Neural progenitor cell (in vitro differentiated cells): ENCODE measurements around the gene KIAA2012. TPM values are rescaled to one million over a fixed set of nuclear protein-coding genes. Genes with fewer than 3 reads are reported as not detected.

ENCODE experiments used
- DNase-seq: peaks from one replicate; pipeline ENCODE4 v3.0.0-alpha.2; 2016; ENCODE audit warnings: low spot score
- H2AFZ ChIP-seq: fragments of 200-600 bp; sonication (generic); replicated peaks from 2 replicates; pipeline ENCODE4 v1.6.1; 2016; ENCODE audit warnings: antibody characterized with exemption
- H3F3A ChIP-seq: fragments of 200-600 bp; sonication (generic); 2 replicates; pipeline ENCODE4 v1.6.1; 2016; ENCODE audit warnings: antibody characterized with exemption, low read depth
- H3K27ac ChIP-seq: fragments of 200-600 bp; sonication (generic); 2 replicates; pipeline ENCODE4 v1.5.1; 2016; ENCODE audit warnings: mild to moderate bottlenecking
- H3K27me3 ChIP-seq: fragments of 200-600 bp; sonication (generic); 2 replicates; pipeline ENCODE4 v1.6.1; 2016; ENCODE audit warnings: mild to moderate bottlenecking, moderate library complexity
- H3K36me3 ChIP-seq: fragments of 200-600 bp; sonication (generic); 2 replicates; pipeline ENCODE4 v1.5.1; 2016
- H3K4me1 ChIP-seq: fragments of 200-600 bp; sonication (generic); 2 replicates; pipeline ENCODE4 v1.6.1; 2016; ENCODE audit warnings: mixed run types
- H3K4me2 ChIP-seq: fragments of 200-600 bp; sonication (generic); 2 replicates; pipeline ENCODE4 v1.6.1; 2016
- H3K4me3 ChIP-seq: fragments of 200-600 bp; sonication (generic); 2 replicates; pipeline ENCODE4 v1.5.1; 2016
- H3K79me2 ChIP-seq: fragments of 200-600 bp; sonication (generic); 2 replicates; pipeline ENCODE4 v1.6.1; 2016; ENCODE audit warnings: low read depth
- H3K9ac ChIP-seq: fragments of 200-600 bp; sonication (generic); 2 replicates; pipeline ENCODE4 v1.6.1; 2016
- H3K9me3 ChIP-seq: fragments of 200-600 bp; sonication (generic); 2 replicates; pipeline ENCODE4 v1.5.1; 2016; ENCODE audit warnings: low read depth
- H4K20me1 ChIP-seq: fragments of 200-600 bp; sonication (generic); 2 replicates; pipeline ENCODE4 v1.6.1; 2016; ENCODE audit warnings: low read depth
- H3K27ac Mint-ChIP-seq: 3 replicates; pipeline ENCODE4 v1.8.0; 2021; ENCODE audit warnings: mixed read lengths
- H3K27me3 Mint-ChIP-seq: 2 replicates; pipeline ENCODE4 v1.8.0; 2022; ENCODE audit warnings: low read depth, mild to moderate bottlenecking, inconsistent platforms, moderate library complexity, mixed read lengths; ENCODE audit not compliant: insufficient read depth
- H3K36me3 Mint-ChIP-seq: 3 replicates; pipeline ENCODE4 v1.8.0; 2021; ENCODE audit warnings: mixed read lengths
- H3K4me1 Mint-ChIP-seq: 3 replicates; pipeline ENCODE4 v1.8.0; 2021; ENCODE audit warnings: mixed read lengths
- H3K4me3 Mint-ChIP-seq: 3 replicates; pipeline ENCODE4 v1.8.0; 2021; ENCODE audit warnings: mild to moderate bottlenecking, moderate library complexity, mixed read lengths
- H3K9me3 Mint-ChIP-seq: 3 replicates; pipeline ENCODE4 v1.8.0; 2020; ENCODE audit warnings: mixed read lengths
- CTCF ChIP-seq: fragments of 200-600 bp; sonication (generic); IDR thresholded peaks from 2 replicates; pipeline ENCODE4 v1.5.1; 2017; ENCODE audit warnings: antibody characterized with exemption, mild to moderate bottlenecking
- EZH2 ChIP-seq: fragments of 200-600 bp; sonication (generic); IDR thresholded peaks from 2 replicates; pipeline ENCODE4 v1.6.1; 2017; ENCODE audit warnings: antibody characterized with exemption, mild to moderate bottlenecking, moderate library complexity
- EZH2phosphoT487 ChIP-seq: fragments of 200-600 bp; sonication (generic); IDR thresholded peaks from 2 replicates; pipeline ENCODE4 v1.6.1; 2017; ENCODE audit warnings: antibody characterized with exemption
- total RNA-seq: library from RNA; depleted of rRNA; stranded (reverse); fragments of >200 nt; gene quantifications from 2 replicates; pipeline ENCODE4 v1.2.3, GENCODE V29; 2015; ENCODE audit warnings: low replicate concordance

KIAA2012 gene
- total RNA-seq, 1 donor from 2014 or later, result not detected

DNA sequence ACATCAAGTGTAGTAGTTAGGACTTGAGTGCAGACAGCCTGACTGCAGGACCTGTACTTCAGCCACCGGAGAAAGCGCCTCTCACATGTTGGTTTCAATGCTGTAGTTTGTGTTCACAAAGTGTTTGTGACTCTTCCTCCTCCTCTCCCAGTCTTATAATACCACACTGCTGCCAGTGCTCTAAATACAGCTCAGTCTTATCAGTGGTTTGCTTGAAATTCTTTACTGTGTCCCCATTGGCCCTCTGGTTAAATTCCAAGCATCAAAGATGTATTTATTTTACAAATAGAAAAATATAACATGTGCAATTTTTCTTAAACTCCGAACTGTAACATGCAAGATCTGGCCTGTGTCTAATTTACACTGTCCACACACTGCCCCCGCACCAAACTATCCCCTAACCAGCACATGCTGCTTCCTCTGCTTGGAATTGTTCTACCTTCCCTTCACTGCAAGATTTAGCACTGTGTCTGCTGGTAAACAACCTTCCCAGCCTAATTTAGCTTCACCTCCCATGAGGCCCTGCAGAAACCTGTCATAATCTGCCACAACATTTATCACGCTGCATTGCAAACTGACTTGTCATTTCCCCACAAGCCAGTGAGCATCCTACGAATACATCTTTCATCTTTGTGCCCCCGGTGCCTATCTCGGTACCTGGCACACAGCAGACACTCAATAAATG, 88.2 kb downstream of the KIAA2012 start:
- peaks cover 10% of the 10 kb centered on the region for H3K4me1 ChIP-seq
- H3K4me1 Mint-ChIP-seq, result peaks cover 38% of the 10 kb centered on the region
- H3K27ac Mint-ChIP-seq, result no peak overlapping the region
- H3K27me3 ChIP-seq, result peaks cover 34% of the 10 kb centered on the region
- peaks cover 25% of the 10 kb centered on the region for H3F3A ChIP-seq
- no peak overlapping the region for H3K4me3 ChIP-seq
- no peak overlapping the region for H3K9ac ChIP-seq
- H3K4me3 Mint-ChIP-seq, result no peak overlapping the region
- H3K27me3 Mint-ChIP-seq, result peaks cover 2% of the 10 kb centered on the region
- H3K9me3 ChIP-seq, result no peaks in the 10 kb centered on the region
- H3K79me2 ChIP-seq, result no peaks in the 10 kb centered on the region
- H2AFZ ChIP-seq, result no peak overlapping the region
- H3K4me2 ChIP-seq, result no peak overlapping the region
- TF ChIP-seq EZH2phosphoT487 (no peak), CTCF (no peak), EZH2 (no peak)
- peaks cover 9% of the 10 kb centered on the region for H4K20me1 ChIP-seq
- H3K27ac ChIP-seq, result no peak overlapping the region
- DNase-seq, result no peak
- no peaks in the 10 kb centered on the region for H3K9me3 Mint-ChIP-seq
- no peaks in the 10 kb centered on the region for H3K36me3 ChIP-seq
- no peaks in the 10 kb centered on the region for H3K36me3 Mint-ChIP-seq

- no peak overlapping the region for H3K4me3 ChIP-seq
- H3K4me3 Mint-ChIP-seq, result peak overlapping the region; percentile 5
- H3K4me1 Mint-ChIP-seq, result peaks cover 46% of the 10 kb centered on the region
- no peaks in the 10 kb centered on the region for H3K79me2 ChIP-seq
- peaks cover 10% of the 10 kb centered on the region for H3K4me1 ChIP-seq
- peaks cover 9% of the 10 kb centered on the region for H4K20me1 ChIP-seq
- H3K9ac ChIP-seq, result no peak overlapping the region
- H3K9me3 ChIP-seq, result no peaks in the 10 kb centered on the region
- H3K27me3 Mint-ChIP-seq, result peaks cover 8% of the 10 kb centered on the region
- no peak overlapping the region for H3K4me2 ChIP-seq
- peaks cover 25% of the 10 kb centered on the region for H3F3A ChIP-seq
- H3K36me3 ChIP-seq, result no peaks in the 10 kb centered on the region
- H3K36me3 Mint-ChIP-seq, result no peaks in the 10 kb centered on the region
- TF ChIP-seq EZH2, result no peak
- peak; percentile 37 for TF ChIP-seq EZH2phosphoT487
- no peak for TF ChIP-seq CTCF
- H3K27me3 ChIP-seq, result peaks cover 35% of the 10 kb centered on the region
- peak; percentile 68 for DNase-seq
- H3K27ac Mint-ChIP-seq, result peak overlapping the region; percentile 6
- no peak overlapping the region for H3K27ac ChIP-seq
- no peak overlapping the region for H2AFZ ChIP-seq
- no peaks in the 10 kb centered on the region for H3K9me3 Mint-ChIP-seq
Observed at GRCh38 chr2:202164411-202164810, 91.4 kb downstream of the KIAA2012 start.

GRCh38 chr2:202165208-202165607, 92.2 kb downstream of the KIAA2012 start:
- Mint-ChIP-seq H3K27me3 (peaks cover 9% of the 10 kb centered on the region), H3K4me1 (peaks cover 54% of the 10 kb centered on the region), H3K4me3 (no peak overlapping the region), H3K9me3 (no peaks in the 10 kb centered on the region), H3K36me3 (no peaks in the 10 kb centered on the region), H3K27ac (no peak overlapping the region)
- Histone ChIP-seq H3K4me3 (no peak overlapping the region), H3K9ac (no peak overlapping the region), H3K9me3 (no peaks in the 10 kb centered on the region), H3K36me3 (no peaks in the 10 kb centered on the region), H3K27ac (no peak overlapping the region), H3K4me2 (no peak overlapping the region), H3K79me2 (no peaks in the 10 kb centered on the region), H3K27me3 (peaks cover 43% of the 10 kb centered on the region), H3F3A (peaks cover 28% of the 10 kb centered on the region), H3K4me1 (peaks cover 10% of the 10 kb centered on the region), H4K20me1 (peaks cover 9% of the 10 kb centered on the region), H2AFZ (no peak overlapping the region)
- no peak for DNase-seq
- no peak for TF ChIP-seq EZH2phosphoT487
- TF ChIP-seq CTCF, result no peak
- no peak for TF ChIP-seq EZH2
